Measurements from ENCODE around the gene E2F7.

E2F7 gene

DNA sequence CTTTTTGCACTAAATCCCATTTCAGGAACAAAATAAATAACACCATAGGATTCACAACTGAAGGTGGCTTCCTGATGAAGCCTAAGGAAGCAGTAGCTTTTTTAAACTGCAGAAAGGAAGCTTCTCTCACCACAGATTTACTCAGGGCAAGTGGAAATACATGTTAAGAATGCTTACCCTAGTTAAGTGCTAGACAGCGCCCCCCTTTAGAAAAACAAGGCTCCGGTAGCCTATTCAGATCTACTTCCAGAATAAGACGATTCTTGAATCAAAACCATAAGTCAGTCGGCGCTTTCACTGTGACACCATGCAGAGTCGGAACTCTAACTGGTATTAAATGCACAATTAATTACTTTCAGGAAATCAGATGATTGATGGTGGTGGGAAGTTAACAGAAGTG, 41.9 kb downstream of the E2F7 start:
- no peak for ATAC-seq (ENCODE audit: low read depth)
- Mint-ChIP-seq H3K27me3 (no peaks in the 10 kb centered on the region), H3K27ac (no peak overlapping the region), H3K36me3 (no peaks in the 10 kb centered on the region), H3K4me3 (no peak overlapping the region), H3K4me1 (no peaks in the 10 kb centered on the region), H3K9me3 (no peaks in the 10 kb centered on the region)
- DNase-seq (ENCODE audit: low spot score in 2 of 2), result no peak

DNA sequence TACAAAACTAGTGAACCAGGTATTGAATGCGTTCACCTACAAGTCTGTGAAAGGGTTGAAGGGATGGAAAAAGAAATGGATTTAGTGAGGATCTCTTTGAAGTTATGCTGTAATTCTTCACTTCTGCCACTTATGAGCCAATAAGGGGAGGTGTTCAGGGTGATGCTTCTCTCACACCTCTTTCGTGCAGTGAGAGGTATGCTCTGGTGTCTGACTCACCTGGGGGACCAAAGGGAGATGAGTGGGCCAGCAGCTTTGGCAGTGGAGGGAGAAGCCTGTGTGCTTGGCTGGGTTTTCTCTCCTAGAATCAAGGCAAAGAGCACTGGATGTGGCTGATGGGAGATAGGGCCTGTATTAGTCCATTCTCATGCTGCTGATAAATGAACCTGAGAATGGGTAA, 45.4 kb downstream of the E2F7 start:
- Mint-ChIP-seq H3K4me3 (no peak overlapping the region), H3K4me1 (no peaks in the 10 kb centered on the region), H3K27me3 (no peaks in the 10 kb centered on the region), H3K9me3 (no peaks in the 10 kb centered on the region), H3K36me3 (no peaks in the 10 kb centered on the region), H3K27ac (no peak overlapping the region)
- no peak for ATAC-seq (ENCODE audit: low read depth)
- DNase-seq (ENCODE audit: low spot score in 2 of 2), result no peak

DNA sequence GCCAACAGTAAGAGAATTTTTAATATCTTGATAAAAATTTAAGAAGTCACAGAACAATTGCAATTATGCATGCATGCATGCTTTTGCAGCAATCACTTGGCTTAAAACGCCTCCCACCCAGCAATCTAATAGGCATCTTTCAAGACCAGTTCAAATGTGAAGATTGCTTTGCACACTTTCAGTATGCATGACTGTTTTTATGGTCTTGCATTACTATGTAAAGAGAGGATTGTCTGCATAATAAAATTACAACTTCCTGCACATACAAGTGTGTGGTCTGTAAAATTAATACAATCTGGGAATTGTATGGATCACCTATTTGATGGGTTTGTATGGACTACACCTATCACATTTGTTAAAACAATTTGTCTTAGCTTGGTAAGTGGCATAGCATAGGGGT, 48.8 kb downstream of the E2F7 start:
- no peak for DNase-seq (ENCODE audit: low spot score in 2 of 2)
- Mint-ChIP-seq H3K4me1 (no peaks in the 10 kb centered on the region), H3K27ac (no peak overlapping the region), H3K9me3 (no peaks in the 10 kb centered on the region), H3K36me3 (no peaks in the 10 kb centered on the region), H3K27me3 (no peaks in the 10 kb centered on the region), H3K4me3 (no peak overlapping the region)
- ATAC-seq (ENCODE audit: low read depth), result no peak

DNA sequence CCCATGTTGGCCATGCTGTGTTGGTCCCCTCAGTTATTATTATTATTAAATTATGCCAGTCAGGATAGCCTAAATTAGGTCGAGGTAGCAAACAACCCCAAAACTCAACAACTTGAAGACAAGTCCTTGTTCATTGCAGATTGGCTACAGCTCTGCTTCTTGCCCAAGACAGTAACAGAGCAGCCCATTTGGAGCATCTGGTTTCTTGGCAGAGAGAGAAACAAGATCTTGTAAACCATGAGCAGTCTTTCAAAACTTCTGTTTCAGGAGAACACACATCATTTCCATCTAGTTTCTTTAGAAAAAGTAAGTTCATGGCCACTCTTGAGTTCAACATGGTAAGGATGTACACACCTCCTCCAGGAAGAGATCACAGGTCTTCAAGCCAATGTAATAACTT, 52.3 kb downstream of the E2F7 start:
- DNase-seq (ENCODE audit: low spot score in 2 of 2) (no peak), ATAC-seq (ENCODE audit: low read depth) (no peak)
- Mint-ChIP-seq H3K36me3 (no peaks in the 10 kb centered on the region), H3K27me3 (peaks cover 2% of the 10 kb centered on the region), H3K4me3 (no peak overlapping the region), H3K4me1 (peaks cover 2% of the 10 kb centered on the region), H3K9me3 (no peaks in the 10 kb centered on the region), H3K27ac (no peak overlapping the region)

DNA sequence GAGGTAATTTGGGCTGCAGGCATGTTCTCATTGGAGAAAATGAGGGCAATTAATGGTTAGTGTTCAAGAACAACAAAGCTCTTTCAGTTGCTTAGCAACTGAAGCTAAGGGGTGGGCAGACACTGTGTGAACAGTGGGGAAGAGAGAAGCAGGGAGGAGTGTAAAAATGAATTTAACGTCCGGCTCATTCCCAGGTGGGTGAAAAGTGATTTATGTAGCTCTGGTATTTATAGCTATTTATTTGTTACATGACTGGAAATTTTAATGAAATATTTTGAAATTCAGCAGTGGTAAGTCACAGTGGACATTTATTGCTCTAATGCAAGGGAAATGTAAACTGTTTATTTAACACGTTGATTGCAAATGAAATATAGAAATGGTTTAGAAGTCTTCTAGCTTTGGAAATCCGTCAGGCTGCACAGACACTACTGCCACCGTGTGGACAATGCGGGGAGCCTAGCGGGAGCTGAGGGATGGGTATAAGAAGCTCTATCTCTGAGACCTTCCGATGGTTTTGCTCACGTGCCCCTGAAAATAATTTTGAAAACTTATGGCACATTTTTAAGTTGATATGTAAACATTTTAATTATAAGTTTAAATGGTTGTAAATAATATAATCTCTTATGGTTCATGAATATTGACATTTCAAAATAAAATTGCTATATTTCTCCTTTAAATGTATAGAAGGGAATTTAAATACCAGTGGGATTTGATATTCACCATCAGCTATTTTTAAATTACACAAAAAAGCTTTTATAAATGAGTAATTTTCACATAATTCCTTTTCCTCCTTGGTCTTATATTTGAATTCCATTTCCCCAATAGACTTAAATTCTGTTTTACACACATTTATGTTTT, 54.4 kb downstream of the E2F7 start:
- Mint-ChIP-seq H3K4me1 (peaks cover 2% of the 10 kb centered on the region), H3K27ac (no peak overlapping the region), H3K9me3 (no peaks in the 10 kb centered on the region), H3K36me3 (no peaks in the 10 kb centered on the region), H3K4me3 (no peak overlapping the region), H3K27me3 (peaks cover 6% of the 10 kb centered on the region)
- peak; percentile 76 for ATAC-seq (ENCODE audit: low read depth)
- peak; percentile 39 to 49 for DNase-seq (ENCODE audit: low spot score in 2 of 2)

DNA sequence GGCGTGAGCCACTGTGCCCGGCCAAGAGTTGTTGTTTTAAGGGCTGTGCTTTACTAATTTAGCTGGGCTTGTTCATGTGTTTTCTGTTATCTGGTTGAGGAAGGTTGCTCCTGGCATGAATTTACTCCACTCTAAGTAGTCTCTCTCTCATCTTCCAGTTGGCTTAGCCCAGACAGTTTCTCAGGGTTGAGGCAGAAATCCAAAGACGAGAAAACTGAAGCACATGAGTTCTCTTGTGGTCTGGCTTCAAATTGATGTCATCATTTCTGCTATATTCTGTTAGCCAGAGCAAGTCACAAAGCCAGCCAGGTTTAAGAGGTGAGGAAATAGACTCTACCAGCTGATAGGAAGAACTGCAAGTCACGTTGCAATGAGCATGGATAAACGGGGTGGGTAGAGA, 57.9 kb downstream of the E2F7 start:
- H3K27ac Mint-ChIP-seq, result no peak overlapping the region
- ATAC-seq (ENCODE audit: low read depth), result no peak
- H3K4me3 Mint-ChIP-seq, result no peak overlapping the region

DNA sequence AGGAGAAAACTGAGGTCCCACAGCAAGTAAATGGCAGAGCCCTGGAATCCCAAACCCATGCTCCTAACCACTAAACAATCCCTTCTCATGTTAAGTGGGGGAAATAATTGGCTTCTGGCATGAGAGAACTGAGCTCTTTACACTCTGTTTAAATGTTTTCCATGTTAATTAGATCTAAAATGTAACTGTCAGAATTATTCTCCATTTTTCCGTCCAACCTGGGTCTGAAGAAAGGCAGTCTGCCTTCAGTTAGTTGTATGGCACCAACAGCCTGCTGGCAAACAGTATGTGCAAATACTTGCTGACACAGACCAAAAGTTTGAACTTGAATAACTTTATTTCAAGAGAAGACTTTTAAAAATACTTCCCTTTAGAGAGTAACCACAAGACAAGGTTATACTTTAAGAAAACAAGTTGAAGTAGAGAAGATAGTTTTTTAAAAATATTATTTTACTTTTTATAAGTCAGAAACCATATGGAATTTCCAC, 59.7 kb downstream of the E2F7 start:
- no peaks in the 10 kb centered on the region for H3K9me3 Mint-ChIP-seq
- peaks cover 2% of the 10 kb centered on the region for H3K4me1 Mint-ChIP-seq
- no peak overlapping the region for H3K27ac Mint-ChIP-seq
- H3K36me3 Mint-ChIP-seq, result no peaks in the 10 kb centered on the region
- DNase-seq (ENCODE audit: low spot score in 2 of 2) (no peak), ATAC-seq (ENCODE audit: low read depth) (no peak)
- H3K27me3 Mint-ChIP-seq, result peaks cover 15% of the 10 kb centered on the region
- no peak overlapping the region for H3K4me3 Mint-ChIP-seq

More for the DNA sequence above, 57.9 kb downstream of the E2F7 start:
- DNase-seq (ENCODE audit: low spot score in 2 of 2), result no peak
- Mint-ChIP-seq H3K27me3 (peaks cover 9% of the 10 kb centered on the region), H3K4me1 (peaks cover 2% of the 10 kb centered on the region), H3K9me3 (no peaks in the 10 kb centered on the region), H3K36me3 (no peaks in the 10 kb centered on the region)

DNA sequence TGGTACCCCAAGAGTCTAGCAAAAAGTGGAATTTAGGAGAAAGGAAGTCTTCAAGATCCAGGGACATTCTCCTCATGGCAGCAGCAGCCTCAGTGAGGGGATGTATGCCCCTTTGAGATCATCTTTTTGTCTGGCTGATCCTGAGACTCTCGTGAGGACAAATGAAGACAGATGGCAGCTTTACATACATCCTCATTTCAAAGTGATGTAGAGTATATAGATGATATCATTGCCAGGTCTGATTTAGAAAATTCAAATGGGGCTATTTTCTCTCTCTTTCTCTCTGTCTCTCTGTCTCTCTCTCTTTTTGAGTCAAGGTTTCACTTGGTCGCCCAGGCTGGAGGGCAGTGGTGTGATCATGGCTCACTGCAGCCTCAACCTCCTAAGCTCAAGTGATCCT, 61.5 kb downstream of the E2F7 start:
- no peaks in the 10 kb centered on the region for H3K36me3 Mint-ChIP-seq
- no peaks in the 10 kb centered on the region for H3K4me1 Mint-ChIP-seq

DNA sequence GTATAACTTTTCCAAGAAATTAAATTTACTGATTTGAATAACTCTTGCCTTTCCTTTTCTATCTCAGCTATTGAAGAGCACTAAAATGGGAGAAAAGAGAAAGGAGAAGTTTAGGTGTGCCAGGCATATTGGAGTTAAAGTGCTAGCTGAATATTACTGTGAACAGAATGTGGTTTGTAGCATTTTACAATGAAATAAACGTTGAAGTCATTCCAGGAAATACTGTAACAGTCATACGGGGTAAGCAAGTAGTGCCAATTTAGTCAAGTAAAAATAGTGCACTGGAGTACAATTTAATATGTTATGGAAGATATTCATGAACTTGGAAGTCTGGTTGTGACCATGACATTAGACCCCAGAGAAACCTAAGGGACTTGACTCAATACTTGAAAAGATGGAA, 62.1 kb downstream of the E2F7 start:
- no peaks in the 10 kb centered on the region for H3K36me3 Mint-ChIP-seq
- H3K27ac Mint-ChIP-seq, result no peak overlapping the region
- DNase-seq (ENCODE audit: low spot score in 2 of 2) (no peak), ATAC-seq (ENCODE audit: low read depth) (no peak)
- no peaks in the 10 kb centered on the region for H3K4me1 Mint-ChIP-seq
- peaks cover 16% of the 10 kb centered on the region for H3K27me3 Mint-ChIP-seq
- H3K9me3 Mint-ChIP-seq, result no peaks in the 10 kb centered on the region
- no peak overlapping the region for H3K4me3 Mint-ChIP-seq

More for the DNA sequence above, 61.5 kb downstream of the E2F7 start:
- Mint-ChIP-seq H3K27me3 (peaks cover 15% of the 10 kb centered on the region), H3K9me3 (no peaks in the 10 kb centered on the region), H3K4me3 (no peak overlapping the region), H3K27ac (no peak overlapping the region)
- ATAC-seq (ENCODE audit: low read depth) (no peak), DNase-seq (ENCODE audit: low spot score in 2 of 2) (no peak)

DNA sequence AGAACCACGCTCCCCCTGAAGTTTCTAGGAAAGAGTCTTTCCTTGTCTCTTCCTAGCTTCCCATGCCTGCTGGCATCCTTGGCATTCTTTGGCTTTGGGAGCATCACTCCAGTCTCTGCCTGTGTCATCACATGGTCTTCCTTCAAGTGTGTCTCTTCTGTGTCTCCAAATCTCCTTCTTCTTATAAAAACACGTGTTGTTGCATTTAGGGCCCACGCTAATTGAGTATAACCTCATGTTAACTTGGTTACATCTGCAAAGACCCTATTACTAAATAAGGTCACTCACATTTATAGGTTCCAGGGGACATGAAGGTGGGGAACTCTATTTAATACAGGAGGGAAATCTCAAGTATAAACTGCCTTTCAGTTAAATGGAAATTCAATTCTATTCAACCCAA, 63.0 kb downstream of the E2F7 start:
- Mint-ChIP-seq H3K36me3 (no peaks in the 10 kb centered on the region), H3K4me1 (no peaks in the 10 kb centered on the region), H3K4me3 (no peak overlapping the region), H3K27me3 (peaks cover 12% of the 10 kb centered on the region), H3K9me3 (no peaks in the 10 kb centered on the region), H3K27ac (no peak overlapping the region)
- DNase-seq (ENCODE audit: low spot score in 2 of 2), result no peak
- no peak for ATAC-seq (ENCODE audit: low read depth)

DNA sequence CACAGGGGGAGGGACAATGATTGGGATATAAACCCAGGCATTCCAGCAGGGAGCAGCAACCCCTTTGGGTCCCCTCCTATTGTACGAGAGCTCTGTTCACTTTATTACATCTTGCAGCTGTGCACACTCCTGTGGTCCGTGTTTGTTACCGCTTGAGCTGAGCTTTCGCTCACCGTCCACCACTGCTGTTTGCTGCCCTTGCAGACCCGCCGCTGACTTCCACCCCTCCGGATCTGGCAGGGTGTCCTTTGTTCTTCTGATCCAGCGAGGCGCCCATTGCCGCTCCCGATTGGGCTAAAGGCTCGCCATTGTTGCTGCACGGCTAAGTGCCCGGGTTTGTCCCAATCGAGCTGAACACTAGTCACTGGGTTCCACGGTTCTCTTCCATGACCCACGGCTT, 64.1 kb downstream of the E2F7 start:
- no peak overlapping the region for H3K4me3 Mint-ChIP-seq
- no peaks in the 10 kb centered on the region for H3K4me1 Mint-ChIP-seq
- no peaks in the 10 kb centered on the region for H3K9me3 Mint-ChIP-seq
- DNase-seq (ENCODE audit: low spot score in 2 of 2), result no peak
- peaks cover 11% of the 10 kb centered on the region for H3K27me3 Mint-ChIP-seq
- no peaks in the 10 kb centered on the region for H3K36me3 Mint-ChIP-seq
- H3K27ac Mint-ChIP-seq, result no peak overlapping the region
- ATAC-seq (ENCODE audit: low read depth), result no peak

DNA sequence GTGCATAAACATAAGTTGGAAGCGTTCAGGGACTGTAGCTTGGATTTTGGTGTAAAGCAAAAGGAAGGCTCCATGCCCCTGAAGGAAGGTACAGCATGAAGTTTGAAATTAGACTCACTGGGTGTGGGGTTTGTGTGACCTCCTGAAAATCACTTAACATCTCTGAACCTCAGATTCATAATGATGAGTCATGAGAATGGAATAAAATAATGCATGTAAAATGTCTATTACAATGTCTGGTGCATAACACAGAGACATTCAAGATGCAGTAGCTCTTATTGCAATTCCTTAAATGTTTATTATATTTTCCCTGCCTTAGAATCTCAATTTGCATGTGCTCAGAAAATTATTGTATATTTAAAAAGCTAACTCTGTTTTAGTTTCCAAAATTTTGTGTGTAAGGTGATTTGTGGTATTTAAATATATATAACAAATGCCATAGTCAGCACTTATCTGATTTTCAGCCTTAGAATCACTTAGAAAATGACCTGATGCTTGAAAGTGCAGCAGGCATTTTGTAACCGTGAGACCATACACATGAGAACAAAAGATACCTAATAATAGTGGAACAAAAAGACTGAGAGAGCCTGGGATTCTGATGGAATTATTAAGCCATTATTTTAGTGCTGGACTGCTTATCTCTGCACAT, 66.3 kb downstream of the E2F7 start:
- Mint-ChIP-seq H3K9me3 (no peaks in the 10 kb centered on the region), H3K36me3 (no peaks in the 10 kb centered on the region), H3K4me1 (no peaks in the 10 kb centered on the region), H3K27me3 (peaks cover 8% of the 10 kb centered on the region), H3K4me3 (no peak overlapping the region), H3K27ac (no peak overlapping the region)
- no peak for ATAC-seq (ENCODE audit: low read depth)
- no peak for DNase-seq (ENCODE audit: low spot score in 2 of 2)

DNA sequence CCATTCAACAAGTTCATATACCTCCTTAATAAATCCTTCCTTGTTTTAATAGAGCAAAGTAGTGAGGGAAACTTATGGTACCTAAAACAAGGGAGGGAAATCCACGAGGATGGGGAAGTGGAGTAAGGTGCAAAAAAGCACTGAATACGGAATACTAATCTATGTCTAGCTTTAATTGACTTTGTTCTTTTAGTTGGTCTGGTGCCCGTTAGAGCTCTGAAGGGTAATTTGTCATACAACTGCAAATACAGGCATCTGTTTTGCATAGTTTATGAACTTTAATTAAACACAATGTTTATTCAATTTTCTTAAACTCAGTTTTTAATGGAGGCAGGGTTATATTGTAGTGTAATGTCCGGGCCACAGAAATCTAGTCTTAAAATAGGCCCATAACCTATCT, 67.0 kb downstream of the E2F7 start:
- H3K27me3 Mint-ChIP-seq, result peaks cover 8% of the 10 kb centered on the region
- H3K9me3 Mint-ChIP-seq, result no peaks in the 10 kb centered on the region
- no peak for ATAC-seq (ENCODE audit: low read depth)
- H3K4me1 Mint-ChIP-seq, result no peaks in the 10 kb centered on the region
- no peak overlapping the region for H3K4me3 Mint-ChIP-seq
- H3K36me3 Mint-ChIP-seq, result no peaks in the 10 kb centered on the region
- DNase-seq (ENCODE audit: low spot score in 2 of 2), result no peak
- H3K27ac Mint-ChIP-seq, result no peak overlapping the region

DNA sequence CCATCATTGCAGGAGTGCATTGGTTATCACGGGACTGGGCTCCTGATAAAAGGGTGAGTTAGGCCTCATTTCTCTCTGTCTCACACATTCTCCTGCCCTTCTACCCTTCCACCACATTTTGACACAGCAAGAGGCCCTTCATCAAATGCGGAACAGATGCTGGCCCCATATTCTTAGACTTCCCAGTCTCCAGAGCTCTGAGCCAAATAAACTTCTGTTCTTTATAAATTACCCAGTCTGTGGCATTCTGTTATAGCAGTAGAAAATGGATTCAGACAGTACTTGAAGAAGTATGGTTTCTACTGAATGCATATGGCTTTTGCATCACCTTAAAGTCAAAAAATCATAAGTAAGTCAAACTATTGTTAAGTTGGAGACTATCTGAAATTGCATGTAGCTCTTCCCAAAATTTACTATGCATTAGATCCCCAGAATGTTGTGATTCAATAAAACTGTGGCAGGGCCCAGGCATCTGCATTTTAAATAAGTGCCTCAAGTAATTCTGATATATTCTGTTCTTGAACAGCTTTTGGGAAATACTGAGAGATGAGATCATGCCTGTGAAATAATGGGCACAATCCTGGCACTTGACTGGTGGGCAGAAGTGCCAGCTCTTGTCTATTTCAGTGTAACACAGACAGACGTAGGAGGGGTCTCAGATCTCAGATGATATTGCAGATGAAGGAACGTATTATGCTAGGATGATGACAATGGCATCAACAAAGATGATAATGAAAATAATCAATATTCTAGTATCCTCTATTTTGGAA, 68.2 kb downstream of the E2F7 start:
- Mint-ChIP-seq H3K4me1 (no peaks in the 10 kb centered on the region), H3K36me3 (no peaks in the 10 kb centered on the region), H3K27ac (no peak overlapping the region), H3K4me3 (no peak overlapping the region), H3K9me3 (no peaks in the 10 kb centered on the region), H3K27me3 (peaks cover 6% of the 10 kb centered on the region)
- no peak for ATAC-seq (ENCODE audit: low read depth)
- DNase-seq (ENCODE audit: low spot score in 2 of 2), result no peak

Measured in memory B cell (primary cell).